Activated T-cell treated with anti-CD3 and anti-CD28 coated beads, Interleukin-2, amount 50 U/mL, for 1 hour (primary cell): ENCODE measurements around the gene DNMBP.
"Not testable (repeated sequence)": the region's sequence is repeated elsewhere in the genome, so short reads cannot be mapped to it uniquely, and the experiment has no call there.

Experiments
- DNase-seq: peaks from one replicate; pipeline ENCODE4 v3.0.0-alpha.2; 2020

The DNMBP gene

GRCh38 chr10:99984211-99985034 is 25.3 kb downstream of the DNMBP start:
- no peak for DNase-seq

DNA sequence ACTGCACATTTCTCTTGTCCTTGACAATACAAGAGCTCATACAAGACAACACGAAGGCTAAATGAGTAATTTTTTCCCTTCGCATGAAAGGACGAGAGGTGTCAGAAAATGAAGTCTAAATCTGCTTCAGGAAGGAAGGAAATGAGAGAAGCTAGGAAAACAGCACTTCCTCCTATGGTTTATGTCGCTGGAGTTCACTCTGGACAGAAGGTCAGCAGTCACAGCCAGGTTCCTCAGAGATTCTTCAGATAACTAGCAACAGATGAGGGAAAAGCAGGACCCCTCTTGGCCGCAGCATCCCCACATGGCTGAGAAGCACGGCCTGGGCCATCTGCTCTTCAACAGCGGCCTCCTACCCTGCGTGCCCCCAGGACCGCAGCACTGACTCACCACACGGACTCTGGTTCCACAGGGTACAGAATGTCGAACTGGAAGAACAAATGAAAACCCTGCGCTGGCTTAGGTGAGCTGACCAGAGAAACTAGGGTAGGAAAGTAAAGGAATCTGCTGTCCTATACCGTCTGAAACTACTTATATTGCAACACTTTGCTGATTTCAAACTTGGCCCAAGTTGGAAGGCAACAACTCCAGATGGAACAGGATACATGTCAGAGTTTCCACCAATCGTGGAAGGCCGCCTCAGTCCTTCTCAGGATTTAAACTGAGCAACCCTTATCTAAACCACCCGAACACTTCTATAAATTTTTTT is 26.3 kb downstream of the DNMBP start:
- no peak for DNase-seq

GRCh38 chr10:99982728-99983127 is 27.0 kb downstream of the DNMBP start:
- no peak for DNase-seq

- DNase-seq: no peak
These were observed 28.1 kb downstream of the DNMBP start for GRCh38 chr10:99981581-99982199.

GRCh38 chr10:99979066-99979685 is 30.6 kb downstream of the DNMBP start:
- DNase-seq: no peak

DNA sequence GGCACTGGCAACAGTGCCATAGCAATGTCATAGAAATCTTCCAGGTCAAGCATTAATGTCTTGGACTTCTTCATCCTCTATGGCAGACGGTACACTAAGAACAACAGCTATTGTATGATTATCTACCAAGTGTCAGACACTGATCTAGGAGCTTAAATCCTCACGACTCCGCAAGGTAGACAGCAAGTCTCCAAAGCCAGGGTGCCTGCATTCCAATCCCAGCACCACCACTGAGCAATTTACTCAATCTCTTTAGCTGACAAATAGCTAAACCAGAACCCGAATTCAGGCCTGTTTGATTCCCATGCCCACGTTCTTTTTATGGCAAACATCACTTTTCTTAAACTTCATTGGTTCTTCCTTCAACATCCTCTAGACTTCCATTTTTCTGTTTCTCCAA is 31.8 kb downstream of the DNMBP start:
- DNase-seq: no peak

DNA sequence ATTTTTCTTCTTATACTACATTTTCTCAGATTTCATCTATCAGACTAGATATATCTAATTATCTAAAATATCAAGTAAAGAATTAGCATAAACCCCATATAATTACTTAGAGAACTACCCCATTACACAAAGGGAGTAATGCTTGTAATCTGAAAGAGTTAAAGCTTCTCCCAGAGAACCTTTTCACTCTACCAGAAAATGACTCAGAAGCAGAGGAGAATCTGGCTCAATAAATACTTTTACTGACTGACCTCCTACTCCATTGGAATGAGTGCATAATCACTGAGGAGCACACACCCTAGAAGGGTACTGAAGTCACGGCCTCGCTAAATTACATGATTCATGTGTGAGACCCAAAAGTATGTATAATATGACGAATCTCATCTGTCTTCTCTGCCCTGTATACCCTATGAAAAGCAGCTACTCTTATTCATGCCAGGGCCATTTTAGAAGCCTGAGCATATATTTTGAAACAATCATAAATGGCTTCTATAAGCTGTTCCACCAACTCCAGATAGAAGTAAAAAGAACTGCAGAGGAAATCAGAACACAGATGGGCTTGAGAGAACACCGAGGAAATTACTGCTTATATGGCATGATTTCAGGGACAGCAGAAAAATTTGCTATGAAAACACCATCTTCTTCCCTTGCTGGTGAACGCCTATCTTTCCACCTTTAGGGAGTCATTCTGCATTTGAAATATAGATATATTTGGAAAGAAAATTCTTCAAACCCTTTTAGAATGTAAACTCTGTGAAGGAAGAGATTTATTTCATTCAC is 32.7 kb downstream of the DNMBP start:
- no peak for DNase-seq

- no peak for DNase-seq
These were observed 33.6 kb downstream of the DNMBP start for GRCh38 chr10:99975942-99976809.

- no peak for DNase-seq
These were observed 34.5 kb downstream of the DNMBP start for GRCh38 chr10:99975106-99975829.

- DNase-seq: no peak
These were observed 36.6 kb downstream of the DNMBP start for GRCh38 chr10:99973190-99973589.

DNA sequence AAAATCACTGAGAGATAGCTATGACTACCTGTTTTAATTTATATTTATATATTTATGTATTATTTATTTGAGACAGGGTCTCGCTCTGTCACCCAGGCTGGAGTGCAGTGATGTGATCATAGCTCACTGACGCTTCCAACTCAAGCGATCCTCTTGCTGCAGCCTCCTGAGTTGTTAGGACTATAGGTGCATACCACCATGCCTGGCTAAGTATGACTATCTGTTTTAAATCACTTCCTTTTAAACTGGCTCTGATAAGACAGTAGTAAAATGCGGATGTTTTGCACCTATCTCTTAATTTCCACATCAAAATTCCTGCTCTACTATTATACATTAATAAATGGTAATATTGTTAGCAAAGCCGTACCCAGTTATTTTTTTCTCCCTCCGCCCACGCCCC is 41.8 kb downstream of the DNMBP start:
- no peak for DNase-seq

DNA sequence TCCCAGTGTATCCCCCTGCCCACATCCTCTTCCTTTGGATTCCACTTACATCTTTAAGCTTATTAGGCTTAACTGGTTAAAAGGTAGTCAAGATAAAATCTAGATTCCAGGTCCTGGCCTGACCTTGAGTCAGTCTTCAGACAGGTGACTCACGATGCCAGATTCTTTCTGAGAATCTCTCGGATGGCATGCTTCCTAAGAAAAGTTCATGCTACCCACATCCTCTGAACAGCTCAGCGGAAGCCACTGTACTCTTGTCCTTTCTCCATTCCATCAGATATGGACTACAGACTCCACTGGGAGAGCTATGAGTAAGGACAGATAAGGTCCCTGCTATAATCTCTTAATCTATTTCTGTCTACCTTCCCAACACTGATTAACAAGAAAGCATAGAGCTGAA is 43.4 kb downstream of the DNMBP start:
- DNase-seq: no peak

- no peak for DNase-seq
These were observed 44.0 kb downstream of the DNMBP start for GRCh38 chr10:99965700-99966099.

- no peak for DNase-seq
These were observed 45.0 kb downstream of the DNMBP start for GRCh38 chr10:99964791-99965190.

- DNase-seq: not testable (repeated sequence)
These were observed 46.1 kb downstream of the DNMBP start for GRCh38 chr10:99963467-99964165.

- no peak for DNase-seq
These were observed 50.9 kb downstream of the DNMBP start for GRCh38 chr10:99958806-99959205.

GRCh38 chr10:99958302-99958701 is 51.4 kb downstream of the DNMBP start:
- DNase-seq: no peak

GRCh38 chr10:99953510-99953909 is 56.2 kb downstream of the DNMBP start:
- not testable (repeated sequence) for DNase-seq

GRCh38 chr10:99952799-99953198 is 56.9 kb downstream of the DNMBP start:
- no peak for DNase-seq

GRCh38 chr10:99946051-99946450 is 63.7 kb downstream of the DNMBP start:
- not testable (repeated sequence) for DNase-seq
